HCEC 1CT (cell line): ENCODE measurements around the gene CEBPG.

Experiments used
- DNase-seq: peaks from one replicate; pipeline ENCODE4 v3.0.0-alpha.2; 2017

Gene CEBPG

DNA sequence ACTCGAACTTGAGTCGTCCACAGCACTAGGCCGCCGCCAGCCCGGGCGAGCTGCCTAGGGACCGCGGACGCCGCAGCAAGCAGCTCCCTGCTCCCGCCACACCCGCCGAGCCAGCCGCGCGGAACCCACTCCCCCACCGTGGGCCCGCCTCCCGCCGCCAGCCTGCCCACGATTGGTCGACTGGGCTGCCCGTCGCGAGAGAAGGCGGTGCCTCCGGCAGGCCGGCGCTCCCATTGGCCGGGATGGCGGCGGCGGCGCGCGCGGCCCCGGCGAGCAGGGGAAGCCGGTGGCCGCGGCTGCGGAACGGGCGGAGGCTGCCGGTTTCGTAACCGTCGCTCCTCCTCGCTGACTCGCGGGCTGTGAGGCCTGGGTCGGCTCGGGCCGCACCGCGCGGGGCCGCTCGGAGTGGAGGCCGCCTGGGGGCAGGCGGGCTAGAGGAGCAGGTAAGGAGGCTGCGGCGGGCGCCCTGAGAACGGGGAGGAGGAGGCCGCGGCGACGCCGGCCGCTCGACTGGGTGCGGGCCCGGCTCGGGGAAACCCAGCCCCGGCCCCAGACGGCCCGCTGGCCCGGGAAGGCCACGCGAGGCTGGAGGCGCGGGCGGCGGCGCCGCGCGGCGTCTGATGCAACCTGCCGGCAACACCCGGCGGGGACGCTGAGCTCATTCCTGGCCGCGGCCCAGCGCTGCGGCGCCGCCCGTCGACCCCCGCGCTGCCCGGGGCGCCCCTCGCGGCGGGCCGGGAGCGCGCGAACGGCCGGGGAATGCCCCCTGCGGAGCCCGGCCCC lies at the start of gene CEBPG:
Gene CEBPG (plus strand): TSS at position 257 of the 783 bp plus-strand sequence. CDS start 5,531 bp downstream, outside the sequence.
- peak; percentile 85 for DNase-seq

DNA sequence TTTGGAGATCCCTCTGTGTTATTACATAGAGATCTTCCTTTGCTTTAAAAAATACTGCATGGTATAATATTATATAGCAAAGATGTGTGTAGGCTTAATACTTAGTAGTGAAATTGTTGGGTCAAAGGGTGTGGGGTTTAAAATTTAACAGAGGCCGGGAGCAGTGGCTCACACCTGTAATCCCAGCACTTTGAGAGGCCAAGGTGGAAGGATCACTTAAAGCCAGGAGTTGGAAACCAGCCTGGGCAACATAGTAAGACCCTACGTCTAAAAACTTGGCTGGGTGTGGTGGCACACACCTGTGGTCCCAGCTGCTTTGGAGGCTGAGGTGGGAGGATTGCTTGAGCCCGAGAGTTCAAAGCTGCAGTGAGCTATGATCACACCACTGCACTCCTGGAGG lies 48.9 kb upstream of the CEBPG start:
- no peak for DNase-seq

DNA sequence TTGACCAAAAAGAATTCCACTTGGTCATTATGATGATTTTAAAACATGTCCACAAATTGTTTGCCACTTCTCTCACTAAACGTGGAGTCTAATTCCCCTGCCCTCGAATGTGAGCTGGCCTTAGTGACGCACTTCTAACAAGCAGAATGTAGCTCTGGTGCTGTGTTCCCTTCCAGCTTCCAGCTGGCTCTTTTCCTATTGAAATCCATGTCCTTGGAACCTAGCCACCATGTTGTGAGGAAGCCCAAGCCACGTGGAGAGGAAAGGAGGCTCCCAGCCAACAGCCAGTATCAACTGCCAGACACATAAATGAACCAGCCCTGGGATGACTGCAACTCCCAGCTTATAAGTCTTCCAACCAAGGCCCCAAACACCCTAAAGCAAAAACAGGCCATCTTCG lies 47.6 kb upstream of the CEBPG start:
- DNase-seq = no peak

- DNase-seq = no peak
These were observed 44.4 kb upstream of the CEBPG start for GRCh38 chr19:33329060-33329459.

DNA sequence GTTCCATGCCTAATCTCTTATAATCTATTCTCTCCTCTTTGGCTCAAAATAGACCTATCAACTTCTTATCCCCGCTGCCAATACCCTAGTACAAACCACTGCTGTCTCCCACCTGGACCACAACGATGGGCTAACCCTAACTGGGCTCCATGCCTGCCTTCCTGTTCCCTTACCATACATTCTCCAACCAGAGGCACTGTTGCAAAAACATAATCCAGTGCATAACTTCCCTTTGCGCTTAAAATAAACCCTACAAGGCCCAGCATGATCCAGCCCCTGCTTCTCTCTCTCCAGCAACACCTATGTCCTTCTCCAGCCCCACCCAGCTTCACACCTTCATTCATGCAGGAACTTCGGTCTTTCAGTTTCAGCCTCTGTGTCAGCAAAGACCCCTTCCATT lies 43.8 kb upstream of the CEBPG start:
- no peak for DNase-seq

GRCh38 chr19:33332248-33332647 lies 41.3 kb upstream of the CEBPG start:
- no peak for DNase-seq

DNA sequence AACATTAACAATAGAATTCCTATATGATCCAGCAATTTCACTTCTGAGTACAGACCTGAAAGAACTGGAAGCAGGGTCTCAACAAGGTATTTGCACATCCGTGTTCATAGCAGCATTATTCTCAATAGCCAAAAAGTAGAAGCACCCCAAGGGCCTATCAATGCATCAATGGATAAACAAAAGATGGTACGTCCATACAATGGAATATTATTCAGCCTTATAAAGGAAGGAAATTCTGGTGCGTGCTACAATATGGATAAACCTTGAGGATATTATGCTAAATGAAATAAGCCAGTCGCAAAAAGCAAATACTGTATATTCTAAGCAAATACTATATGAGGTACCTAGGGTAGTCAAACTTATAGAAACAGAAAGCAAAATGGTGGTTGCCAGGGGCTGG lies 40.4 kb upstream of the CEBPG start:
- DNase-seq = no peak

DNA sequence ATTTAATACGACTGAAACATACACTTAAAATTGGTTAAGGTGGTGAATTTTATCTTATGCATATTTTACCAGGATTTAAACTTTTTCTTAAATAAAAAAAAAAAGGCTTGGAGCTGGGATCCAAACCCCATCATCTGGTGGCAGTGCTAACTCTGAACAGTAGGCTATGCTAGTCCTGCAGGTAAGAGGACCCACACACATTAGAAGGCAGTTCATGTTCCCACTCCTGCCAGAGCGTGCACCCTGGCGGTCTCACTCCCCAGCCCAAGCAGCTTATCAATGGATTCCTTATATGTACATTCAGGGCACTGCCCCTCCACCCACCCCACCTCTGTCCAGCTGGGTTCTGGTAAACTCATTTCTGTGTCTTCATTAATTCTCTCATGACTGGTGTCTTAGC lies 39.9 kb upstream of the CEBPG start:
- no peak for DNase-seq

GRCh38 chr19:33334271-33334670 lies 39.2 kb upstream of the CEBPG start:
- no peak for DNase-seq

- DNase-seq = no peak
These were observed 38.1 kb upstream of the CEBPG start for GRCh38 chr19:33335446-33335845.

GRCh38 chr19:33339016-33339984 lies 34.2 kb upstream of the CEBPG start:
- DNase-seq = no peak

GRCh38 chr19:33340991-33341390 lies 32.5 kb upstream of the CEBPG start:
- no peak for DNase-seq

DNA sequence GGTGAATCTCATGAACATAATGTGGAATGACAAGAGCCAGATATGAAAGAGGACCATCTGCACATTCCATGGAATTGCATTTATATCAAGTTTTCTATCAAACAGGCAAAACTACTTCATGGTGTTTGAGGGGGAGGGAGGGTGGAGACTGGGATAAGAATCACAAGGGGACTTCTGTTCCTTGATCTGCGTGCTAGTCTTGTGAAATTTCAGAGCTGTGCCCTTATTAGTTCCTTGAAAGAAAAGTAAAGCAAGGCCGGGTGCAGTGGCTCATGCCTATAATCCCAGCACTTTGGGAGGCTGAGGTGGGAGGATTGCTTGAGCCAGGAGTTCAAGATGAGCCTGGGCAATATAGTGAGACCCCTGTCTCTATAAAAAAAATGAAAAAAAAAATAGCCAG lies 30.2 kb upstream of the CEBPG start:
- DNase-seq = no peak

DNA sequence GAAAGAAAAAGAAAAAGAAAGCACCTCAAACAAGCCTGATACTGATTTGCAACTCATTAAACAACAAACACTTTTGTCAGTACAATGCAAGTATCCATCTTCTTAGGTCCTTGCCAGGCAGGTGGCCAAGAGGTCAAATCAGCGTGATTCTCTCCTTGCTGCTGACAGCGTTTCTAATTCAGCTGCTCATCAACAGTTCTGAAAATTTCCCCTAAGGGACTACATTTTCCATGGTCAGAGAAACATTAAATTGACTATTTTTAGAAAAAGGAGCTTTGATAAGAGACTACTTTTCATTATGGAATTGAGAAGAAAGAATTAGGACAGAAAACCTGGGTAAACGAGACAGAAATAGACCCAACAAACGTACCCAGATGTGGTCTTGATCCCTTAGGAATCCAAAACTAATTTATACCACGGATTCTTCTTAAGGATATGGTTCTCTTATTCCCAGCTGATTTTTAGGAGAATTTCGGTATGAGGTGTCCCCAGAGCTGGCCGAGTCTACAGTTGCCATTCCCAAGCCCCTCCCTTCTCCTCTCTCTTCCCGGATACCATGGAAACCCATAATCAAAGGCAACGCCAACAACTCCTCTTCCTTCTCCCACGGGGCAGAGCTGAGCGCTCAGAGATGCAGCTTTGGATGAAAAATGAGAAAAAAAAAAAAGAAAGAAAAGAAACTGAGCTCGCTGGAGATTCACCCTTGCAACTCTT lies 29.5 kb upstream of the CEBPG start:
- DNase-seq = no peak

DNA sequence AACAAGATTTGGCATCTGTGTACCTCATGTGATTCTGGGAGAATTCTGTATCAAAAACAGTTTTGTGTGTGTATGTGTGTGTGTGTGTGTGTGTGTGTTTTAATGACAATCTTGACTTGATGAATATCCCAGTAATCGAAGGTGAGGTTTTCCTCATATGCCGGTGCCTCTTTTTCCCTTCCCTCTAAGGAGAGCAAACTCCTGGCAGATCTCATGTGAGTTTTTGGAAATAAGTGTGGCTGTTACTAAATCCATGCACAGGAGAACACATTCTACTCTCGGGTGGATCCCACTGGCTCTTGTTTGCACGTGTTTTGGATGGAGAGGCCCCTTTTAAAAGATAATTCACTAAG lies 29.0 kb upstream of the CEBPG start:
- no peak for DNase-seq

GRCh38 chr19:33345163-33345562 lies 28.3 kb upstream of the CEBPG start:
- no peak for DNase-seq

DNA sequence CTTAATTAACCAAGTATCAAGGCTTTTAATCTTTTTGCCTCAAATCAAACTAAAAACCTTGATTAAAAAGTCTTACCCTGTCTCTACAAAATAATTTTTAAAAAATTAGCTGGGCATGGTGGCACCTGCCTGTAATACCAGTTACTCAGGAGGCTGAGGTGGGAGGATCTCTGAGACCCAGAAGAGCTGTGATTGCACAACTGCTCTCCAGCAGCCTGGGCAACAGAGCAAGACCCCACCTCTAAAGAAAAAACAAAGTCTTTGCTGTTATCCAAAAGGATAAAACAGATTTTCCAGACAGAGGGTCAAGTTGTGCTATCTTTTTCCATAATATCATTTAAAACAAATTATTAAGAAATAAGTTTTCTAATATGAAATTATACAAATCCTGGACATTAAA lies 26.8 kb upstream of the CEBPG start:
- DNase-seq = no peak

- no peak for DNase-seq
These were observed 26.2 kb upstream of the CEBPG start for GRCh38 chr19:33347300-33347699.

- DNase-seq = no peak
These were observed 25.1 kb upstream of the CEBPG start for GRCh38 chr19:33348301-33349010.

- DNase-seq = no peak
These were observed 23.9 kb upstream of the CEBPG start for GRCh38 chr19:33349319-33350289.

DNA sequence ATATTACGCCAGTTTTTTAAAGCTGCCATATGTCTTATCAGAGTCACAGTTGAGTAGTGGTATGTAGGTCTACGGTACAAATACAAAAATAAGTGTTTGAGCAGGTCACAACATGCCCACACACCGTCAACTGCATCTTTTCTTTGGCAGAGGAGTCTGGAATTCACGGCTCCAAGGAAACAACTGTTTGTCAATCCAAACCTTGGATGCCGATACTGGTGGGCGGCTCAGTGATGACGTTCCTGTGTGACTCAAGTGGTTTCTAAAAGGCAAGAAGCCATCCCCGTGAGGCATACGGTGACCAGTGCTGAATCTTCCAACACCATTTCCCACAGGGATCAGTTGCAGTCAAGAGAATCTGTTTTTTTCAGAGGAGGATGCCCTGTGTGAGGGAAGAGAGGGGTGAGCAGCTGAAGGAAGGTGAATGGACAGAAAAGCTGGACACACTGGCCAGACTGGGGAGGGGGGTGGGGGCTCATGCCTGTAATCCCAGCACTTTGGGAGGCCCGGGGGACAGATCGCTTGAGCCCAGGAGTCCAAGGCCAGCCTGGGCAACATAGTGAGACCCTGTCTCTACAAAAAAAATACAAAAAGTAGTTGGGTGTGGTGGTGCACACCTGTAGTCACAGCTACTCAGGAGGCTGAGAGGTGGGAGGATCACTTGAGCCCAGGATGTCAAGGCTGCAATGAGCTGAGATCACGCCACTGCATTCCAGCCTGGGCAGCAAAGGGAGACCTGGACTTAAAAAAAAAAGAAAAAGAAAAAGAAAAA lies 22.8 kb upstream of the CEBPG start:
- DNase-seq = peak; percentile 29
